Stimulated activated memory B cell treated with anti-CD40 and anti-IgM and Interleukin-4, amounts not matched to agents 10 μg/mL and 1 μg/mL and 100 μg/mL, for 72 hours (primary cell): ENCODE data around the gene OXCT1.
"Not testable (repeated sequence)": the region's sequence is repeated elsewhere in the genome, so short reads cannot be mapped to it uniquely, and the experiment has no call there.

Experiments used
- ATAC-seq: fragments of 150-1000 bp; cut with Tn5 transposase; 2 replicates; pipeline ENCODE4 v1.10.0; 2021
- H3K27ac Mint-ChIP-seq: one replicate; pipeline ENCODE4 v1.8.0; 2022; ENCODE audit warnings: mild to moderate bottlenecking, mixed read lengths
- H3K27me3 Mint-ChIP-seq: one replicate; pipeline ENCODE4 v1.8.0; 2022; ENCODE audit warnings: mixed read lengths
- H3K36me3 Mint-ChIP-seq: one replicate; pipeline ENCODE4 v1.8.0; 2022; ENCODE audit warnings: mixed read lengths
- H3K4me1 Mint-ChIP-seq: one replicate; pipeline ENCODE4 v1.8.0; 2022; ENCODE audit warnings: mixed read lengths
- H3K4me3 Mint-ChIP-seq: one replicate; pipeline ENCODE4 v1.8.0; 2022; ENCODE audit warnings: mild to moderate bottlenecking, moderate library complexity, mixed read lengths
- H3K9me3 Mint-ChIP-seq: one replicate; pipeline ENCODE4 v1.8.0; 2022; ENCODE audit warnings: mixed read lengths

OXCT1 gene

DNA sequence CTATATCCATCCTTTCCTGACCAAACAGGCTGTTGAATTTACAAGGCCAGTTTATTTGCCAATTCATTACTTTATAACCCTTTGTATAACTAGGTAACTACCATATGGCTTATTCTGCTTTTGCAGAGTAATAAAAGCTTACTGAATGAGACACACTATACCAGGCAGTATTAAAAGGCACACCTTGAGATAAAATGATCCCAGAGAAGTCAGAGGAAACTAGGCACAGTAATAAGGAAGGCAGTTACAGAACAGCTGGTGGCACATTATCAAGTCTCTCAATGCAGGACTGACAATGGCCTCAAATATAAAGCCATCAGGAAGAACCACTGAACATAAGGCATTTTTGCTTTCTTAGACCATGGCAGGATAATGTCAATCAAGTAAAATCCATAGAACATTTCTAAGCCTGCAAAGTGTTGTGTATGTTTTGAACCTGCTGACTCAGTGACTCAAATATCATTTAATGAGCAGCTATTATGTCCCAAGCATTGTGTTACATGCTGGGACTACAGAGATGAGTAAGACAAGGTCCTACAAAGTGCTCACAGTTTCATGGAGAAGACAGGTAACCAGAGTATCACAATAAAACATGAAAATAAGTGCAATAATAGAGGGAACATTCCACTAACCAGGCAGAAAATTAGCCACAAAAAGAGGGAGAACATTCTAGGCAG is 52.5 kb downstream of the OXCT1 start:
- no peak overlapping the region for H3K27ac Mint-ChIP-seq
- H3K4me1 Mint-ChIP-seq: peaks cover 7% of the 10 kb centered on the region
- H3K9me3 Mint-ChIP-seq: no peaks in the 10 kb centered on the region
- no peak overlapping the region for H3K4me3 Mint-ChIP-seq
- H3K27me3 Mint-ChIP-seq: no peaks in the 10 kb centered on the region
- no peak for ATAC-seq
- H3K36me3 Mint-ChIP-seq: peaks cover 22% of the 10 kb centered on the region

- Mint-ChIP-seq H3K9me3 (no peaks in the 10 kb centered on the region), H3K27ac (no peak overlapping the region), H3K4me3 (no peak overlapping the region), H3K27me3 (no peaks in the 10 kb centered on the region), H3K36me3 (peaks cover 28% of the 10 kb centered on the region), H3K4me1 (peaks cover 11% of the 10 kb centered on the region)
- ATAC-seq: no peak
Measured at GRCh38 chr5:41815663-41816229, 54.5 kb downstream of the OXCT1 start.

GRCh38 chr5:41815261-41815660 is 55.0 kb downstream of the OXCT1 start:
- Mint-ChIP-seq H3K27me3 (no peaks in the 10 kb centered on the region), H3K9me3 (no peaks in the 10 kb centered on the region), H3K4me1 (peaks cover 13% of the 10 kb centered on the region), H3K27ac (no peak overlapping the region), H3K36me3 (peaks cover 31% of the 10 kb centered on the region), H3K4me3 (no peak overlapping the region)
- ATAC-seq: no peak

- H3K4me1 Mint-ChIP-seq: peaks cover 21% of the 10 kb centered on the region
- not testable (repeated sequence) for H3K27ac Mint-ChIP-seq, H3K27me3 Mint-ChIP-seq, ATAC-seq, H3K4me3 Mint-ChIP-seq, H3K9me3 Mint-ChIP-seq
- peaks cover 33% of the 10 kb centered on the region for H3K36me3 Mint-ChIP-seq
Measured at GRCh38 chr5:41814306-41814705, 55.9 kb downstream of the OXCT1 start.

- peaks cover 38% of the 10 kb centered on the region for H3K36me3 Mint-ChIP-seq
- ATAC-seq: no peak
- H3K4me1 Mint-ChIP-seq: peaks cover 21% of the 10 kb centered on the region
- H3K4me3 Mint-ChIP-seq: no peak overlapping the region
- no peak overlapping the region for H3K27ac Mint-ChIP-seq
- no peaks in the 10 kb centered on the region for H3K27me3 Mint-ChIP-seq
- no peaks in the 10 kb centered on the region for H3K9me3 Mint-ChIP-seq
Measured at GRCh38 chr5:41812156-41812555, 58.1 kb downstream of the OXCT1 start.

DNA sequence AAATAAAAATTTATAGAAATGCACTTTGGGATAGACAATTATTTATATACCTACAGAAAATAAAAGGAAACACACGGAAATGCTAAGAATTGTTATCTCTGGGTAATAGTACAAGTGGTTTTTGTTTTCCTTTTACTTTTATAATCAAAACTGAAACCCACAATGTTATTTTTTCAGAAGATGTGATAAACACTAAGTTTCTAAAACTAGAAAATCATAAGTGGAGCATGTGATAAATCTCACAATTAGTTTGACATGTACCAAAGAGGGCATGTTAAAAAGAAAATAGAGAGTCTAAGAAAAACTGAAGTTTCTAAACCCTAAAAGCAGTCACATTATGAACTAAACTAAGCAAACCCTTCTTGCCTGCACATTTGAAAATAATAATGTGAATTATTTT is 61.1 kb downstream of the OXCT1 start:
- ATAC-seq: no peak
- H3K36me3 Mint-ChIP-seq: peaks cover 63% of the 10 kb centered on the region
- H3K27ac Mint-ChIP-seq: no peak overlapping the region
- peaks cover 14% of the 10 kb centered on the region for H3K4me1 Mint-ChIP-seq
- H3K27me3 Mint-ChIP-seq: no peaks in the 10 kb centered on the region
- no peaks in the 10 kb centered on the region for H3K9me3 Mint-ChIP-seq
- no peak overlapping the region for H3K4me3 Mint-ChIP-seq

GRCh38 chr5:41808294-41808693 is 61.9 kb downstream of the OXCT1 start:
- H3K9me3 Mint-ChIP-seq: no peaks in the 10 kb centered on the region
- ATAC-seq: no peak
- peaks cover 14% of the 10 kb centered on the region for H3K4me1 Mint-ChIP-seq
- no peak overlapping the region for H3K27ac Mint-ChIP-seq
- peaks cover 70% of the 10 kb centered on the region for H3K36me3 Mint-ChIP-seq
- no peak overlapping the region for H3K4me3 Mint-ChIP-seq
- no peaks in the 10 kb centered on the region for H3K27me3 Mint-ChIP-seq

DNA sequence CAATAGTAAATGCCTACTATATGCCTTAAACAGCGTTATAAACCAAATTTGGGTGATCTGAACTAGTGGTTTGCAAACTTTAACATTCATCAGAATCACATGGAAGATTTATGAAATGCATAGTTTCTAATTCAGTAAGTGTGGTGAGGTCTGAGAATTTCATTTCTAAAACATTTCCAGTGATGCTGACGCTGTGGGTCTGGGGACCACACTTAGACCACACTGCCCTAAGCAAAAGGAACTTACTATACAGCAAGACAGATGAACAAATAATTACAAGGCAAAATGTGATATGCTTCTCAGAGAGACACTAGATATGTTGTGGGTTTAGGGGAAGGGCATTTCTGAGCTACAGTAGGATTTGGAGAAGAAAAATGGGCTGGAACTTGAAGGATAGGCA is 72.6 kb downstream of the OXCT1 start:
- H3K36me3 Mint-ChIP-seq: peaks cover 45% of the 10 kb centered on the region
- H3K4me1 Mint-ChIP-seq: no peaks in the 10 kb centered on the region
- H3K4me3 Mint-ChIP-seq: no peak overlapping the region
- no peaks in the 10 kb centered on the region for H3K27me3 Mint-ChIP-seq
- ATAC-seq: no peak
- H3K27ac Mint-ChIP-seq: no peak overlapping the region
- H3K9me3 Mint-ChIP-seq: no peaks in the 10 kb centered on the region

DNA sequence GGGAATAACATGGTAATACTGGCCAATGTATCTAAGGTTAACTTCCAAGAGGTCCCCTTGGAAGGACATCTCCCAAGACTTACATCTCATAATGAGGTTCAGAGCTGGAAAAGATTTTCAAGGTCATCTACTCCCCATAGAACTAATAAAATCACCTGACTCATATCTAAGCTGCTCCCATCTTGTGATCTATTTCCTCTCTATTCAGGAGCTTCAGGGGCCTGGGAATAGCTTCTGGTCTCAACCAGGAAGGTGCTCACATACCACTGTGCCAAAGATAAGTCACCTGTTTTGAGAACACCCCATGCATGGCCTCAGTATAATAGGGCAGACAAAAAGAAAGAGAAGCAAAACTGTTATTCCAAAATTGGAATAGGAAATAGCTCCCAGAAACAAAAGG is 74.2 kb downstream of the OXCT1 start:
- no peaks in the 10 kb centered on the region for H3K27me3 Mint-ChIP-seq
- H3K4me3 Mint-ChIP-seq: no peak overlapping the region
- H3K9me3 Mint-ChIP-seq: no peaks in the 10 kb centered on the region
- H3K36me3 Mint-ChIP-seq: peaks cover 54% of the 10 kb centered on the region
- H3K4me1 Mint-ChIP-seq: no peaks in the 10 kb centered on the region
- no peak overlapping the region for H3K27ac Mint-ChIP-seq
- ATAC-seq: no peak

DNA sequence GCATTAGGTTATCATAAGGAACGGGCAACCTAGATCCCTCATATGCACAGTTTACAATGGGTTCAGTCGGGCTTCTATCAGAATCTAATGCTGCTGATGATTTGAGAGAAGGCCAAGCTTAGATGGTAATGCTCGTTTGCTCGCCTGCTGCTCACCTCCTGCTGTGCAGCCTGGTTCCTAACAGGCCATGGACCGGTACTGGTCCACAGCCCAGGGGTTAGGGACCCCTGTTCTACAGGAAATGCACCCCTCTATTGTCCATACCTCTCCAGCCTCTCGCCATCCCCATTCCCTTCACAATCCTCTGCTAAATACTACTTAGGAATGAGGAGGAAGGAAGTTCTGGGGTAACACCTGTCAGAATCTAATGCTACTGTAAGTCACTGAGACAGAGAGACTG is 75.1 kb downstream of the OXCT1 start:
- no peak overlapping the region for H3K27ac Mint-ChIP-seq
- no peaks in the 10 kb centered on the region for H3K27me3 Mint-ChIP-seq
- no peak for ATAC-seq
- H3K4me1 Mint-ChIP-seq: no peaks in the 10 kb centered on the region
- H3K4me3 Mint-ChIP-seq: no peak overlapping the region
- H3K9me3 Mint-ChIP-seq: no peaks in the 10 kb centered on the region
- H3K36me3 Mint-ChIP-seq: peaks cover 50% of the 10 kb centered on the region

- Mint-ChIP-seq H3K4me3 (no peak overlapping the region), H3K36me3 (peaks cover 49% of the 10 kb centered on the region), H3K4me1 (no peaks in the 10 kb centered on the region), H3K27me3 (no peaks in the 10 kb centered on the region), H3K27ac (no peak overlapping the region), H3K9me3 (no peaks in the 10 kb centered on the region)
- no peak for ATAC-seq
Measured at GRCh38 chr5:41794471-41794870, 75.8 kb downstream of the OXCT1 start.

DNA sequence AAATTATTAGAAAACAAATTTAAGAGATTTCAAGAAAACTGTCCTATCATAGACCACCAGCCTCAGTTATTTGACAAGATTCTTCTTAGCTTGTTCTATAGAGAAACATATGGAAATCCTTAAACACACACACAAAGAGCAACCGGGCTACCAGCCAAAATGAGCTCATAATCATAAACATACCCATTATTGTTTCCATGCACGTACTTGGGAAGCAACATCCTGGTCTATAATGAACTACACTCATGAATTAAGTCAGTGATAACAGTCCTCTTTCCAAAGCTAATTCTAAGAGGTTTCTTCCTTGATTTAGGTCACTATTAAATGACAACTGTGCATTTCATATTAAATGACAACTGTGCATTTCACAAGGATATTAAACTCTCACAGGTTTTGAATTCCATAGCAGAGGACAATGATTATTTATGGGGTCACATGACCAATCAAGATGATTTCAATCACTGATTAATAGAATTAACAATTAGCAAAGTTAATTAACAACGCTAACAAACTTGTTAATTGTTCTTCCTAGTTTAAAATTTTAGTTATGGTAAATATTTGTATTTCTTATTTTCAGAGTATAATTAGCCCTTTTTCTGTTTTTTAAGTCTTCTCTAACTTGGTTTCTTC is 77.0 kb downstream of the OXCT1 start:
- Mint-ChIP-seq H3K4me3 (no peak overlapping the region), H3K36me3 (peaks cover 55% of the 10 kb centered on the region), H3K9me3 (no peaks in the 10 kb centered on the region), H3K27me3 (no peaks in the 10 kb centered on the region), H3K4me1 (no peaks in the 10 kb centered on the region), H3K27ac (no peak overlapping the region)
- no peak for ATAC-seq

DNA sequence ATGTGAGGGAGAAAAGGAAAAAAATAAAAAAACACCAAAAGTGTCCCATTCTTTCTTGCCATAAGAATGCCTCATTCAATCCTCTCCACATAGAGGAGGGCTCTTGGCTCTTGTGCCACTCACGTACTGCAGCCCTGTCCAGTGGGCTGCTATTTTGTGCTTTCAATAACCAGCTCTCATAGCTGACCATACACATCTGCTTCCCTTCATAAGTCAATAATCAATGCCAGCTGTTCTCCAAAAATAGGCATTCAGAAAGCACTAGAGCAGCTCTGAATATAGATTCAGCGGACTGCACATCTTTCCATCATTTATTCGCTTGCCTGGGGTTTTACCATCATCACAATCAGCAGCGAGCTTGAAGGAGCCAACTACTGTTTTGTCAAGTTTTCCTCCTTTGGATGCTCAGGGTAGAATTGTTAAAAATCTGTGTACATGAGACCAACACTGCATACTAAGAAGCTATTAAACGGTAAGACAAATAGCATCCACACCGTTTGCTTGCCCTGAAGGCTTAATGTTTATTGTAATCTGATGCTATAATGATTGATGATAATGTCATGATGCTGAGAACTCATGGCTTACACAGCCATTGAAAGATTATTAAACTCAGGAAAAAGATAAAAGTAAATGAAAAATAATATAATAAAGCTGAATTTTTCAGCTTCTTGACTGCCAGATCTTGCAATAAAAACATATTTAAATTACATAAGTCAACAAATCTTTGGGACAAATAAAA is 80.0 kb downstream of the OXCT1 start:
- no peaks in the 10 kb centered on the region for H3K9me3 Mint-ChIP-seq
- no peak overlapping the region for H3K4me3 Mint-ChIP-seq
- peaks cover 67% of the 10 kb centered on the region for H3K36me3 Mint-ChIP-seq
- no peaks in the 10 kb centered on the region for H3K4me1 Mint-ChIP-seq
- no peak overlapping the region for H3K27ac Mint-ChIP-seq
- no peak for ATAC-seq
- H3K27me3 Mint-ChIP-seq: no peaks in the 10 kb centered on the region

GRCh38 chr5:41789434-41789833 is 80.8 kb downstream of the OXCT1 start:
- no peak overlapping the region for H3K4me3 Mint-ChIP-seq
- ATAC-seq: no peak
- no peak overlapping the region for H3K27ac Mint-ChIP-seq
- H3K27me3 Mint-ChIP-seq: no peaks in the 10 kb centered on the region
- H3K4me1 Mint-ChIP-seq: no peaks in the 10 kb centered on the region
- H3K36me3 Mint-ChIP-seq: peaks cover 63% of the 10 kb centered on the region
- no peaks in the 10 kb centered on the region for H3K9me3 Mint-ChIP-seq

- Mint-ChIP-seq H3K27ac (no peak overlapping the region), H3K9me3 (no peaks in the 10 kb centered on the region), H3K36me3 (peaks cover 63% of the 10 kb centered on the region), H3K27me3 (no peaks in the 10 kb centered on the region), H3K4me3 (no peak overlapping the region), H3K4me1 (no peaks in the 10 kb centered on the region)
- ATAC-seq: no peak
Measured at GRCh38 chr5:41788941-41789368, 81.3 kb downstream of the OXCT1 start.
